ENCODE results near the gene ACTA1.
"Not testable (repeated sequence)": the region's sequence is repeated elsewhere in the genome, so short reads cannot be mapped to it uniquely, and the experiment has no call there.

ACTA1 gene

GRCh38 chr1:229434005-229434640 lies at the start of gene ACTA1:
Gene ACTA1 (minus strand): TSS chr1:229434094. CDS start chr1:229433115, 979 bp downstream.
- DNase-seq: no peak

GRCh38 chr1:229482511-229482910 lies 48.6 kb upstream of the ACTA1 start:
- DNase-seq: no peak

- no peak for DNase-seq
Observed at GRCh38 chr1:229480495-229480894, 46.6 kb upstream of the ACTA1 start.

GRCh38 chr1:229479660-229480399 lies 45.9 kb upstream of the ACTA1 start:
- no peak for DNase-seq

- DNase-seq: no peak
Observed at GRCh38 chr1:229478852-229479251, 45.0 kb upstream of the ACTA1 start.

- not testable (repeated sequence) for DNase-seq
Observed at GRCh38 chr1:229475859-229476258, 42.0 kb upstream of the ACTA1 start.

GRCh38 chr1:229474509-229474908 lies 40.6 kb upstream of the ACTA1 start:
- no peak for DNase-seq

GRCh38 chr1:229471175-229471574 lies 37.3 kb upstream of the ACTA1 start:
- DNase-seq: no peak

- DNase-seq: no peak
Observed at GRCh38 chr1:229470406-229471043, 36.6 kb upstream of the ACTA1 start.

GRCh38 chr1:229466887-229467286 lies 33.0 kb upstream of the ACTA1 start:
- DNase-seq: no peak

- no peak for DNase-seq
Observed at GRCh38 chr1:229464672-229465071, 30.8 kb upstream of the ACTA1 start.

- DNase-seq: peak; percentile 57
Observed at GRCh38 chr1:229461032-229461668, 27.3 kb upstream of the ACTA1 start.

- DNase-seq: no peak
Observed at GRCh38 chr1:229459815-229460214, 25.9 kb upstream of the ACTA1 start.

GRCh38 chr1:229457436-229457835 lies 23.5 kb upstream of the ACTA1 start:
- DNase-seq: no peak

GRCh38 chr1:229456016-229456415 lies 22.1 kb upstream of the ACTA1 start:
- DNase-seq: no peak

GRCh38 chr1:229454056-229454455 lies 20.2 kb upstream of the ACTA1 start:
- no peak for DNase-seq

- DNase-seq: no peak
Observed at GRCh38 chr1:229452956-229453801, 19.3 kb upstream of the ACTA1 start.

GRCh38 chr1:229448845-229449244 lies 15.0 kb upstream of the ACTA1 start:
- no peak for DNase-seq

GRCh38 chr1:229448354-229448753 lies 14.5 kb upstream of the ACTA1 start:
- DNase-seq: no peak

GRCh38 chr1:229447809-229448252 lies 13.9 kb upstream of the ACTA1 start:
- no peak for DNase-seq

- no peak for DNase-seq
Observed at GRCh38 chr1:229445828-229446227, 11.9 kb upstream of the ACTA1 start.

GRCh38 chr1:229440851-229441537 lies 7.1 kb upstream of the ACTA1 start:
- DNase-seq: no peak

Data from midbrain (tissue), 1 donor.